ENCODE data around the gene RCAN1. TPM values are rescaled to one million over a fixed set of nuclear protein-coding genes. Genes with fewer than 3 reads are reported as not detected.

The RCAN1 gene
- total and polyA plus RNA-seq, 2 of the 13 experiments (the other 11 are each of a cell fraction or from before 2014, with no cell fraction given), result 9.4 to 34.1 TPM

DNA sequence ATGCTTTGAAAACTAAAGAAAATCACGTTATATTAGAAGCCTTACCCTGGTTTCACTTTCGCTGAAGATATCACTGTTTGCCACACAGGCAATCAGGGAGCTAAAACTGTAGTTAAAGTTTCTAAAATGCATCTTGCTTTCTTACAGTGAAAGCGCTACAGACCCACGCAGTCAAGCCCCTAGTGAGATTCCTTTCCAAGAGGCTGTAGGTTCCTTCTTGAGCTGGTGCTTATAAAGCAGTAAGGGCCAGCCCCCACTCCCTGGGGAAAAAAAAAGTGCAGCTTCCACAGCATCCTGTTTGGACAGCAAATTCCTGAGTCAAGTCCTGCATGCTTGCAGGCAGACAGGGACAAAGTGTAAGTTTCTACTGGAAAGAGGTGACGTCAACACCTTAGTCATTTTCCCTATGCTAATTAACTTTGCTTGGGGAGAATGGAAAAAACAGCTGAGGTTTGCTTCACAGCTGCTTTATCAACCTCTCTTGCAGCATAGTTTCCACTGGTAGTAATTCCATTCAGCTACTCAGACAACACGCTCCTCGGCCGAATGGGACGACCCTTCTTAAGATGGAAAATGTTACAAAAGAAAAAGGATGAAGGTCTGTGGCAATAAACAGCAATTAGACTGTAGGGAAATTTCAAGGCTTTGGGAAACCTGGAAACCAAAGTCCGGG lies 88.2 kb downstream of the RCAN1 start (continued):
- TF ChIP-seq, protein P1, sequence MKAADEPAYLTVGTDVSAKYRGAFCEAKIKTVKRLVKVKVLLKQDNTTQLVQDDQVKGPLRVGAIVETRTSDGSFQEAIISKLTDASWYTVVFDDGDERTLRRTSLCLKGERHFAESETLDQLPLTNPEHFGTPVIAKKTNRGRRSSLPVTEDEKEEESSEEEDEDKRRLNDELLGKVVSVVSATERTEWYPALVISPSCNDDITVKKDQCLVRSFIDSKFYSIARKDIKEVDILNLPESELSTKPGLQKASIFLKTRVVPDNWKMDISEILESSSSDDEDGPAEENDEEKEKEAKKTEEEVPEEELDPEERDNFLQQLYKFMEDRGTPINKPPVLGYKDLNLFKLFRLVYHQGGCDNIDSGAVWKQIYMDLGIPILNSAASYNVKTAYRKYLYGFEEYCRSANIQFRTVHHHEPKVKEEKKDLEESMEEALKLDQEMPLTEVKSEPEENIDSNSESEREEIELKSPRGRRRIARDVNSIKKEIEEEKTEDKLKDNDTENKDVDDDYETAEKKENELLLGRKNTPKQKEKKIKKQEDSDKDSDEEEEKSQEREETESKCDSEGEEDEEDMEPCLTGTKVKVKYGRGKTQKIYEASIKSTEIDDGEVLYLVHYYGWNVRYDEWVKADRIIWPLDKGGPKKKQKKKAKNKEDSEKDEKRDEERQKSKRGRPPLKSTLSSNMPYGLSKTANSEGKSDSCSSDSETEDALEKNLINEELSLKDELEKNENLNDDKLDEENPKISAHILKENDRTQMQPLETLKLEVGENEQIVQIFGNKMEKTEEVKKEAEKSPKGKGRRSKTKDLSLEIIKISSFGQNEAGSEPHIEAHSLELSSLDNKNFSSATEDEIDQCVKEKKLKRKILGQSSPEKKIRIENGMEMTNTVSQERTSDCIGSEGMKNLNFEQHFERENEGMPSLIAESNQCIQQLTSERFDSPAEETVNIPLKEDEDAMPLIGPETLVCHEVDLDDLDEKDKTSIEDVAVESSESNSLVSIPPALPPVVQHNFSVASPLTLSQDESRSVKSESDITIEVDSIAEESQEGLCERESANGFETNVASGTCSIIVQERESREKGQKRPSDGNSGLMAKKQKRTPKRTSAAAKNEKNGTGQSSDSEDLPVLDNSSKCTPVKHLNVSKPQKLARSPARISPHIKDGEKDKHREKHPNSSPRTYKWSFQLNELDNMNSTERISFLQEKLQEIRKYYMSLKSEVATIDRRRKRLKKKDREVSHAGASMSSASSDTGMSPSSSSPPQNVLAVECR (CRISPR knock-in tag; IDR thresholded peaks at IDR 0.05; ENCODE audit: borderline replicate concordance), result peak; percentile 51; the same call in 1 of the 2 replicates
- peak; percentile 67 for TF ChIP-seq CEBPG (CRISPR knock-in tag; IDR thresholded peaks at IDR 0.05)
- peak; percentile 45; the same call in 1 of the 2 replicates for TF ChIP-seq YEATS4 (CRISPR knock-in tag; IDR thresholded peaks at IDR 0.05; ENCODE audit: borderline replicate concordance)
- no peak for TF ChIP-seq ZNF879 (CRISPR knock-in tag; IDR thresholded peaks at IDR 0.05)
- TF ChIP-seq RXRA (CRISPR knock-in tag; IDR thresholded peaks at IDR 0.05), result peak; percentile 47; the same call in 1 of the 2 replicates
- peak; percentile 86; the same call in 1 of the 2 replicates for TF ChIP-seq SNAPC2 (CRISPR knock-in tag; IDR thresholded peaks at IDR 0.05)
- TF ChIP-seq ELF1 (CRISPR knock-in tag; IDR thresholded peaks at IDR 0.05), result 0 out of 2 replicates have a peak, but pooled peaks have one; percentile 22
- TF ChIP-seq, protein P2, sequence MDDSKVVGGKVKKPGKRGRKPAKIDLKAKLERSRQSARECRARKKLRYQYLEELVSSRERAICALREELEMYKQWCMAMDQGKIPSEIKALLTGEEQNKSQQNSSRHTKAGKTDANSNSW (CRISPR knock-in tag; IDR thresholded peaks at IDR 0.05; ENCODE audit: borderline replicate concordance), result no peak
- TF ChIP-seq POLR2A (IDR thresholded peaks at IDR 0.05; ENCODE audit: insufficient read depth in 1 of 2, low read depth in 2 of 2, low read length in 2 of 2), result peak; percentile 56 to 97; a peak in 3 of 4 replicates
- TF ChIP-seq HIVEP1 (CRISPR knock-in tag; IDR thresholded peaks at IDR 0.05), result no peak
- TF ChIP-seq, protein P3, sequence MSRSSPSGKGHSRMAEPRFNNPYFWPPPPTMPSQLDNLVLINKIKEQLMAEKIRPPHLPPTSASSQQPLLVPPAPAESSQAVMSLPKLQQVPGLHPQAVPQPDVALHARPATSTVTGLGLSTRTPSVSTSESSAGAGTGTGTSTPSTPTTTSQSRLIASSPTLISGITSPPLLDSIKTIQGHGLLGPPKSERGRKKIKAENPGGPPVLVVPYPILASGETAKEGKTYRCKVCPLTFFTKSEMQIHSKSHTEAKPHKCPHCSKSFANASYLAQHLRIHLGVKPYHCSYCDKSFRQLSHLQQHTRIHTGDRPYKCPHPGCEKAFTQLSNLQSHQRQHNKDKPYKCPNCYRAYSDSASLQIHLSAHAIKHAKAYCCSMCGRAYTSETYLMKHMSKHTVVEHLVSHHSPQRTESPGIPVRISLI (CRISPR knock-in tag; IDR thresholded peaks at IDR 0.05; ENCODE audit: borderline replicate concordance), result peak; percentile 99
- TF ChIP-seq ZNF441 (CRISPR knock-in tag; IDR thresholded peaks at IDR 0.05; ENCODE audit: borderline replicate concordance), result 0 out of 2 replicates have a peak, but pooled peaks have one; percentile 28
- 0 out of 2 replicates have a peak, but pooled peaks have one; percentile 20 for TF ChIP-seq NFYB (CRISPR knock-in tag; IDR thresholded peaks at IDR 0.05)
- TF ChIP-seq, protein P4, sequence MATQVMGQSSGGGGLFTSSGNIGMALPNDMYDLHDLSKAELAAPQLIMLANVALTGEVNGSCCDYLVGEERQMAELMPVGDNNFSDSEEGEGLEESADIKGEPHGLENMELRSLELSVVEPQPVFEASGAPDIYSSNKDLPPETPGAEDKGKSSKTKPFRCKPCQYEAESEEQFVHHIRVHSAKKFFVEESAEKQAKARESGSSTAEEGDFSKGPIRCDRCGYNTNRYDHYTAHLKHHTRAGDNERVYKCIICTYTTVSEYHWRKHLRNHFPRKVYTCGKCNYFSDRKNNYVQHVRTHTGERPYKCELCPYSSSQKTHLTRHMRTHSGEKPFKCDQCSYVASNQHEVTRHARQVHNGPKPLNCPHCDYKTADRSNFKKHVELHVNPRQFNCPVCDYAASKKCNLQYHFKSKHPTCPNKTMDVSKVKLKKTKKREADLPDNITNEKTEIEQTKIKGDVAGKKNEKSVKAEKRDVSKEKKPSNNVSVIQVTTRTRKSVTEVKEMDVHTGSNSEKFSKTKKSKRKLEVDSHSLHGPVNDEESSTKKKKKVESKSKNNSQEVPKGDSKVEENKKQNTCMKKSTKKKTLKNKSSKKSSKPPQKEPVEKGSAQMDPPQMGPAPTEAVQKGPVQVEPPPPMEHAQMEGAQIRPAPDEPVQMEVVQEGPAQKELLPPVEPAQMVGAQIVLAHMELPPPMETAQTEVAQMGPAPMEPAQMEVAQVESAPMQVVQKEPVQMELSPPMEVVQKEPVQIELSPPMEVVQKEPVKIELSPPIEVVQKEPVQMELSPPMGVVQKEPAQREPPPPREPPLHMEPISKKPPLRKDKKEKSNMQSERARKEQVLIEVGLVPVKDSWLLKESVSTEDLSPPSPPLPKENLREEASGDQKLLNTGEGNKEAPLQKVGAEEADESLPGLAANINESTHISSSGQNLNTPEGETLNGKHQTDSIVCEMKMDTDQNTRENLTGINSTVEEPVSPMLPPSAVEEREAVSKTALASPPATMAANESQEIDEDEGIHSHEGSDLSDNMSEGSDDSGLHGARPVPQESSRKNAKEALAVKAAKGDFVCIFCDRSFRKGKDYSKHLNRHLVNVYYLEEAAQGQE (IDR thresholded peaks at IDR 0.05; ENCODE audit: borderline replicate concordance in 1 of 2, low read depth in 1 of 2, low read length in 2 of 2), result peak in 1 of 2 experiments; percentile 54; a peak in 1 of 4 replicates
- TF ChIP-seq ZNF383 (CRISPR knock-in tag; IDR thresholded peaks at IDR 0.05; ENCODE audit: borderline replicate concordance), result no peak

Measured in HepG2 (cell line).